Measurements from ENCODE around the gene TMEM208. TPM values are rescaled to one million over a fixed set of nuclear protein-coding genes. Genes with fewer than 3 reads are reported as not detected.
A peak's percentile ranks its signal among the peaks of the same experiment; 100 is the strongest.

TMEM208 gene
- total RNA-seq = 11.0 TPM
- long read RNA-seq, transcript TMEM208-201 (6 exons, 793 nt) = major isoform, 9 of 10 reads
- long read RNA-seq, partial matches to known transcripts = 0 of 10 reads
- long read RNA-seq, other reads (novel, unspliced or antisense) = 0 of 10 reads

DNA sequence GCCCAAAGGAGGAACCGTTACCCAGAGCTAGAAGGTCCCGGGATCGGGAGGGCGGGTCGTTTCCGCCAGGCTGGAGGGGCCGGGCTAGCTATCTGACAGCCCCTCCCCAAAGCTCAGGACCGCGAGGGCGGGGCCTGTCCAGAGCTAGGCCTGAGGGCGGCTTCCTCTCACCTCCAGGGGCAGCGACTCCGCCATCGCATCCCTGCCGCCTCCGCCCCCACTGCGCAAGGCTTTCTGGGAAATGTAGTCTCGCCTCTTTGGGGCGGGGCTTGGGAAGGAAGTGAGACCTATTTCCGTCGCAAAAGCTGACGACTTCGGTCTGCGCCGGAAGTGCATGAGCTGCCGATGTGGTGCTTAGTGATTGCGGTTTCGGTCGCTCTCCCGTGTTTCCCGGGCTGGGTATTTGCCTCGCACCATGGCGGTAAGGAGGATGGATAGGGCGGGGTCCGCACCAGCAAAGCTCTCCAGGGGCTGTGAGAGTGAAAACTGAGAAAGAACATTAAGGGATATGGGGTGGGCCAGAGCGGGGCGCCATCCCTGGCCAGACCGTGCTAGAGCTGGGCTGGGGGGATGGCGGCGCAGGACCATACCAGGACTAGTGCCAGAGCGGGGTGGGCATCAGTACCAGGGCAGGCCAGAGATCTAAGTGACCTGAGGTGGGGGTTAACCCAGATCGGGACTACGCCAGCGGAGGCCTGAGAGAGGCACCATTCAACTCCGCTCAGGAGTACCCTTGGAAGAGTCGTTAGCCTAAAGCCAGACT is at the start of gene TMEM208:
TMEM208 (plus strand) TSS at position 327 of the 763 bp plus-strand sequence; CDS start at position 416, 89 bp downstream.
- intact Hi-C loops (cut with DNase I) = no loop called here
- DNase-seq (peak; percentile 98), ATAC-seq (ENCODE audit: poor library complexity) (peak; percentile 98)

GRCh38 chr16:67177743-67178699 is 48.9 kb upstream of the TMEM208 start:
- peak; percentile 73 for DNase-seq
- intact Hi-C loops (cut with DNase I) = no loop called here
- ATAC-seq (ENCODE audit: poor library complexity) = peak; percentile 48

DNA sequence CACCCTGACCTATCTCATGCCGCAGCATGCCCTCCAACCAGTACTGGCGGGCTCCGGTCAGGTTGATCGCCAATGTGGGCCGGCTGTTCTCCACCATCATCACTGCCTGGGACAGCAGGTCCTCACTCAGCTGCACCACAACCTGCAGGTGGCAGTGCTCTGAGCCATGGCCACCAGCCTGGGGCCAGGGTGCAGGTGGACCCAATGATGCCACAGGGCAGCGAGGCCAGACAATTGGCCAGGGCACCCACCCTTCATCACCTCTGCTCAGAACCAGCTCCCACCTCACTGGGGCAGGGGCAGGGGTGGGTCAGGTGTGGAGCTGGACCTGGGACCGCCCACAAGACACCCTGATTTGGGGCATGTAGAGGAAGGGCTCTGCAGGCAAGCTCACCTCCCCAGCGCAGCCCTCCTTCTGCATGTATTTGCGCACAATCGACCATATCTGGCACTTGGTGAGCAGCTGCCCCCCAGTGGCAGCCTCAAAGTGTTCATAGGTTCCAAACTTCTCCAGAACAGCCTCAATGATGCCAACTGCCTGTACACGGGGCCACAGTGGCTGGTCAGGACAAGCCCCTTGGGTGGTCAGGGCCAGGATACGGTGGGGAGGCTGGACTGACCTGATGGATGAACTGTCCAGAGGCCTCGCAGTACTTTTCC is 47.4 kb upstream of the TMEM208 start:
- intact Hi-C loops (cut with DNase I) = no loop called here
- DNase-seq (no peak), ATAC-seq (ENCODE audit: poor library complexity) (no peak)

- no peak for ATAC-seq (ENCODE audit: poor library complexity)
- DNase-seq = no peak
- intact Hi-C loops (cut with DNase I) = no loop called here
Measured at GRCh38 chr16:67180166-67180565, 46.8 kb upstream of the TMEM208 start.

DNA sequence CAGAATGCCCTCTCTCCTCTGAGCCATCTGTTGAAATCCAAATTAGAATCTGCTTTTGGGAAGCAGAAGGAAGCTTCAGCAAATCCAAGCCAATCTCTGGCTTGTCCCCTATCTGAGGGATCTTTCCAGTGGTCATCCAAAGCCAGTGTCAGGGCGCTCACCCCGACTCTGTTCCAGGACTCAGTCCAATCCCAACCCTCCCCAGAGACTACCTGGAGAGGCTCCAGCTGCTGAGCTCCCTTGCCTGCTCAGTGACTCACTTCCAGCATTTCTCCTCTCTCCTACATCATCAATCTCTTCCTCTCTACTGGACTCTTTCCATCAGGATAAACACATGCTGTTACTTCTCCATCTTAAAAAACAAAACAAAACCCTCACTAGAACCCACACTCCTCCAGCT is 45.6 kb upstream of the TMEM208 start:
- ATAC-seq (ENCODE audit: poor library complexity) (no peak), DNase-seq (no peak)
- intact Hi-C loops (cut with DNase I) = no loop called here

DNA sequence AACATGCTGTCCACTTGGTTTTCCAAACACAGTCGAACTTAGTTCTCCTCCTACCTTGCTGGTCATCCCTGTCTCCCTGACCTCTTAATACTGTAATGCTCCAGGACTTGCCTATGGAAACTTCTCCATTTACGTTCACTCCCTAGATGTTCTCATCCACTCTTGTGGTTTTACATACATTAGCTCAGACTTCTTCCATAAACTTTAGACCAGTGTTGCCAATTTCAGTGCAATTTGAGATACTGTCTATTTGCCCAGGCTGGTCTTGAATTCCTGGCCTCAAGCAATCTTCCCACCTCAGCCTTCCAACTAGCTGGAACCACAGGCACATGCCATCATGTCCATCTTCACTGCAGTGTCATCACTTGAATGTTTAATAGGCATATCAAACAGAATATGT is 44.6 kb upstream of the TMEM208 start:
- no peak for DNase-seq
- intact Hi-C loops (cut with DNase I) = no loop called here
- no peak for ATAC-seq (ENCODE audit: poor library complexity)

DNA sequence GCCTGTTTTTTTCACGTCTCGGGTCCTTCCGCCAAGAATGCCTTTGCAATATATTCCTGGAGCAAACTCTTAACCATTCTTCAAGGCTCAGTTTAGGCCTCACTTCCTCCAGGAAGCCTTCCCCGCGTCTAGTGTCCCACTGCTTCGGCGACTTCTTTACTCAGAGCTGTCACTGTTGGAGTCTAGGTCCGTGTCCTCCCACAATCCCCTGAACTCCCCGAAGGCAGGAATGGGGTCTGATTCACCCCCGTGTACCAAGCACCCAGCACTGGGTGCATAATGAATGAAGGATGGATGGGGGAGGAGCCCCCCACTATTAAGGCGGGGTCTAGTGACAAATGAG is 43.7 kb upstream of the TMEM208 start:
- DNase-seq (no peak), ATAC-seq (ENCODE audit: poor library complexity) (no peak)
- intact Hi-C loops (cut with DNase I) = no loop called here

DNA sequence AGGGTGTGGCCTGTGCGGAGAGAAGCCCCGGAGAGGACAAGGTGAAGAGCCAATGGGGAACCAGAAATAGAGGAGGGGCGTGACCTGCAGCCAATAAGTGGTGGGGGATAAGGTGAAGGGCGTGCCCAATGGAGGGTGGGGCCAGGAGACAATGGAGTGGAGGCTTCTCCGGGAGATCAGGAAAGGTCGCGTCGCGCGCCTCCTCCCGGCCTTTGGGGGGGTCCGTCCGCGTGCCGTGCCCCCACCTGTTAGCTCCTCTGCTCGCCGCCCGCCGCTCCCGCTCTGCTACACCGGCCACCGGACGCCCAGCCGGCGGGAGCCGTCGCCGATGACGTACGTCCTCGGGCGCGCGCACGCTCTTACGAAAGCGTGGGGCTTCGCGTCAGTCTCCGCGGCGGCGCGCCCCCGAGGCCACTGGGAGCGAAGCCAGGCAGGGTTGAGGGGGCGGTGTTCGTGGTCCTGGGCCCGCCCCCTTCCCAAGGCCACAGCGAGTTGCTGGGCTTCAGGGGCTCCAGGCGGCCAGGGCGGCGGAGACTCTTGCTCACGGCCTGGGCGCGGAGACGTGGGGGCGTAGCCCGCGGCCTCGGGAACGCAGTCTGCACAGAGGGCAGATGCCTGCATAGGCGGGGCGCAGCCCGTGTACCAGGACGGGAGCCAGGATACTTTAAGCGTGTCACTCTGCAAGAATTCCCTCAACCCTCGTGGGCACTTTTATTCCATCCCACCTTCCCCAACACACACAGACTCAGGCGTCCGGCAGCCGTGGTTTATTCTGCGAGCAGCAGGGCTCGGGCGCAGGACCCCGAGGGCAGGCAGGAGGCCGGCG is 43.1 kb upstream of the TMEM208 start, which contains the start of gene MATCAP1:
MATCAP1 (minus strand) TSS at position 337 of the 826 bp plus-strand sequence. CDS start 3,353 bp downstream, outside the sequence.
- ATAC-seq (ENCODE audit: poor library complexity) (peak; percentile 94), DNase-seq (peak; percentile 95)
- intact Hi-C loops (cut with DNase I) = loop anchor here (2.0 kb wide), 1 partner anchor 207 kb away; no protein-coding TSS in a partner anchor

- intact Hi-C loops (cut with DNase I) = loop anchor here (2.0 kb wide), 1 partner anchor 208 kb away; no protein-coding TSS in a partner anchor
- DNase-seq = no peak
- peak; percentile 29 for ATAC-seq (ENCODE audit: poor library complexity)
Measured at GRCh38 chr16:67184453-67184994, 42.4 kb upstream of the TMEM208 start.

DNA sequence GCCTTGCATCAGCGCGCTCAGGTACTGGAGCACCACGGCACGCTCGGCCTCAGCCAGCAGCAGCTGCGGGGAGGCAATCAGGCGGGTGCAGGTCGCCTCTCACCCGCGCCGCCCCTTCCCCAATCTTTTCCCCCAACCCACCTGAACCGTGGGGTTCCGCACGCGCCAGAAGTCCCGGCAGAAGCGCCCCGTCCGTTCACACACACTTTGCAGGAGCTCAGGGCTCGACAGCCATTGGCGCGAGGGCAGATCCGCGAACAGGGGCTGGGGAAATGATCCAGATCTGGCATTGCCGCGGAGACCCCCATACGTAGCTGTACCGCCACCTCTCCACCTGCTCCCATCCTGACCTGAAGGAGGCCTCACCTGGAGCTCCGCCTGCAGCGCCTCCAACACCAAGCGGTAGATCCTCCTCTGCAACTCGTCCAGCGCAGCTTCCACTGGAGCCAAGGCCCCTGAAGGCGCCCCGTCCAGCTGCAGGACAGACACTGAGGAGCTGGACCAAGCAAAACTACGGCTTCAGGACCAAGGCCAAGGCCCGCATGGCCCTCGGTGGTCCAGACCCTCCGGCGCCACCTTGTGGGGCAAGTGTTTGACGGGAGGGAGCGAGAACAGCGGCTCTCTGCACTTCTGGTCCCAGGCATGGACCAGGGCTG is 41.8 kb upstream of the TMEM208 start:
- ATAC-seq (ENCODE audit: poor library complexity) (peak; percentile 60), DNase-seq (peak; percentile 95)

GRCh38 chr16:67185651-67186134 is 41.2 kb upstream of the TMEM208 start:
- intact Hi-C loops (cut with DNase I) = loop anchor here (2.0 kb wide), 1 partner anchor 209 kb away; no protein-coding TSS in a partner anchor

More for the DNA sequence above, 41.8 kb upstream of the TMEM208 start:
- intact Hi-C loops (cut with DNase I) = loop anchor here (2.0 kb wide), 1 partner anchor 208 kb away; no protein-coding TSS in a partner anchor

DNA sequence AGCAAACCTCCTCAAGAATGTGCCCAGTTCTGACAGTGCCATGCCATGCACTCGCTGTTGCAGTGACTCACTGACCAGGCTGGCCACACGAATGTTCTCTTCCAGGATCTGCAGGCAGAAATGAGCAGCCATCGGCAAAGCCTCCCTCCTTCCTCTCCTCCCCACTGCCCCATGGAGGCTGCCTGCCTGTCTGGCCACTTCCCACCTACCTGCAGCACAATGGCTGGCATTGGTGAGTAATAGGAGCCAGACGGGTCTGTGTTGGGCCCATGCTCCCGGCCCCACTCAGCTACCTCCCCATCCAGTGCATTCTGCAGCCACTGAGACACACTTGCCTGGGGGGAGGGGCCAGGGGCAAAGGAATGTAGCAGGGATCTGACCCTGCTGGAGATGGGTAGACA is 40.4 kb upstream of the TMEM208 start:
- intact Hi-C loops (cut with DNase I) = no loop called here
- DNase-seq (no peak), ATAC-seq (ENCODE audit: poor library complexity) (no peak)

More at GRCh38 chr16:67185651-67186134, 41.2 kb upstream of the TMEM208 start:
- no peak for ATAC-seq (ENCODE audit: poor library complexity)
- no peak for DNase-seq

DNA sequence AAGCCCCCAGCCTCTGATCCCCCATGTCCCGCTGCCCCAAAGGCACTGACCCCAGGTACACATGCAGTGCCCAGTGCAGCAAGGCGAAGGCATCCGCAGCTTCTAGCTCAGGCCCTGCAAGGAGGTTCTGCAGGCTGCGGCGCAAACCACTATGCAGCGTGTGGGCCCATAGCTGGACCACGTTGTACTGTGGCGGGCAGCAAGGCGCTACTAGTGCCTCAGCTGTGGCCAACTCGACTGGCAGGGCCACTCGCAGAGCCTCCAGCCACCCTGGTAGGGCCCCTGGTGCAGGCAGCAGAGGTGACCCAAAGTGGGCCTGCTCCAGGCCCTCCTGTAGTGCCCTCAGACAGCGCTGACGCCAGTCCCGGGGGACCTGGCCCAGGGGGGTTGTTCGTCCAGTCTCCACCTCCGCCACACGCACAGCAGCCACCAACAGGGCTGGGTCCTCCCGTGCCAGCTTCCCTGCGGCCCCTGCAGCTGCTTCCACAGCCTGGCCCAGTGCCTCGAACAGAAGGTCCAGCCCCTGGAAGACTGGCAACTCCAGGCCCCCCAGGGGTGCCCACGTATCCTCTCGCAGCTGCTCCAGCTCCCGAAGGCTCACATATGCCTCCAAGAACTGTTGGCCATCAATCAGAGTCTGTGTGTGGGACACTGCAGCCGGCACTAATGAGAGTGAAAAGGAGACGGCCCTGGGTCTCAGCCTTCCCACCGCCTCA is 39.6 kb upstream of the TMEM208 start:
- intact Hi-C loops (cut with DNase I) = no loop called here
- DNase-seq = no peak
- no peak for ATAC-seq (ENCODE audit: poor library complexity)

- intact Hi-C loops (cut with DNase I) = no loop called here
- ATAC-seq (ENCODE audit: poor library complexity) (no peak), DNase-seq (no peak)
Measured at GRCh38 chr16:67188323-67188722, 38.6 kb upstream of the TMEM208 start.

- ATAC-seq (ENCODE audit: poor library complexity) (no peak), DNase-seq (no peak)
- intact Hi-C loops (cut with DNase I) = no loop called here
Measured at GRCh38 chr16:67188798-67189197, 38.1 kb upstream of the TMEM208 start.

- ATAC-seq (ENCODE audit: poor library complexity) (no peak), DNase-seq (no peak)
- intact Hi-C loops (cut with DNase I) = loop anchor here (2.0 kb wide), 1 partner anchor 33 kb away; no protein-coding TSS in a partner anchor
Measured at GRCh38 chr16:67190041-67190440, 36.9 kb upstream of the TMEM208 start, which contains the start of gene EXOC3L1. Gene EXOC3L1, minus strand, starts transcription at chr16:67190136. Its CDS starts 460 bp downstream, at chr16:67189676.
